IPS-20b (cell line): Measurements from ENCODE around the gene RFC1.
"Not testable (repeated sequence)": the region's sequence is repeated elsewhere in the genome, so short reads cannot be mapped to it uniquely, and the experiment has no call there.

ENCODE experiments used
- H3K27ac ChIP-seq: one replicate; pipeline ENCODE4 v1.5.1; 2013; ENCODE audit warnings: low read length
- H3K27me3 ChIP-seq: 2 replicates; pipeline ENCODE4 v1.6.1; 2013; ENCODE audit warnings: mild to moderate bottlenecking, low read length, inconsistent platforms; ENCODE audit not compliant: insufficient read depth
- H3K36me3 ChIP-seq: 2 replicates; pipeline ENCODE4 v1.6.1; 2013; ENCODE audit warnings: low read depth, mild to moderate bottlenecking, inconsistent platforms, low read length, moderate library complexity; ENCODE audit not compliant: insufficient read depth
- H3K4me1 ChIP-seq: 2 replicates; pipeline ENCODE4 v1.6.1; 2013; ENCODE audit warnings: mild to moderate bottlenecking, control low read depth, inconsistent platforms, low read length, moderate library complexity; ENCODE audit not compliant: insufficient read depth
- H3K4me3 ChIP-seq: 2 replicates; pipeline ENCODE4 v1.5.1; 2013; ENCODE audit warnings: mild to moderate bottlenecking, low read length, inconsistent platforms
- H3K9ac ChIP-seq: 2 replicates; pipeline ENCODE4 v1.6.1; 2013; ENCODE audit warnings: low read depth, mild to moderate bottlenecking, inconsistent platforms, low read length, moderate library complexity
- H3K9me3 ChIP-seq: 2 replicates; pipeline ENCODE4 v1.6.1; 2013; ENCODE audit warnings: mild to moderate bottlenecking, low read depth, low read length, inconsistent platforms; ENCODE audit not compliant: insufficient read depth

Gene RFC1, protein sequence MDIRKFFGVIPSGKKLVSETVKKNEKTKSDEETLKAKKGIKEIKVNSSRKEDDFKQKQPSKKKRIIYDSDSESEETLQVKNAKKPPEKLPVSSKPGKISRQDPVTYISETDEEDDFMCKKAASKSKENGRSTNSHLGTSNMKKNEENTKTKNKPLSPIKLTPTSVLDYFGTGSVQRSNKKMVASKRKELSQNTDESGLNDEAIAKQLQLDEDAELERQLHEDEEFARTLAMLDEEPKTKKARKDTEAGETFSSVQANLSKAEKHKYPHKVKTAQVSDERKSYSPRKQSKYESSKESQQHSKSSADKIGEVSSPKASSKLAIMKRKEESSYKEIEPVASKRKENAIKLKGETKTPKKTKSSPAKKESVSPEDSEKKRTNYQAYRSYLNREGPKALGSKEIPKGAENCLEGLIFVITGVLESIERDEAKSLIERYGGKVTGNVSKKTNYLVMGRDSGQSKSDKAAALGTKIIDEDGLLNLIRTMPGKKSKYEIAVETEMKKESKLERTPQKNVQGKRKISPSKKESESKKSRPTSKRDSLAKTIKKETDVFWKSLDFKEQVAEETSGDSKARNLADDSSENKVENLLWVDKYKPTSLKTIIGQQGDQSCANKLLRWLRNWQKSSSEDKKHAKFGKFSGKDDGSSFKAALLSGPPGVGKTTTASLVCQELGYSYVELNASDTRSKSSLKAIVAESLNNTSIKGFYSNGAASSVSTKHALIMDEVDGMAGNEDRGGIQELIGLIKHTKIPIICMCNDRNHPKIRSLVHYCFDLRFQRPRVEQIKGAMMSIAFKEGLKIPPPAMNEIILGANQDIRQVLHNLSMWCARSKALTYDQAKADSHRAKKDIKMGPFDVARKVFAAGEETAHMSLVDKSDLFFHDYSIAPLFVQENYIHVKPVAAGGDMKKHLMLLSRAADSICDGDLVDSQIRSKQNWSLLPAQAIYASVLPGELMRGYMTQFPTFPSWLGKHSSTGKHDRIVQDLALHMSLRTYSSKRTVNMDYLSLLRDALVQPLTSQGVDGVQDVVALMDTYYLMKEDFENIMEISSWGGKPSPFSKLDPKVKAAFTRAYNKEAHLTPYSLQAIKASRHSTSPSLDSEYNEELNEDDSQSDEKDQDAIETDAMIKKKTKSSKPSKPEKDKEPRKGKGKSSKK

DNA sequence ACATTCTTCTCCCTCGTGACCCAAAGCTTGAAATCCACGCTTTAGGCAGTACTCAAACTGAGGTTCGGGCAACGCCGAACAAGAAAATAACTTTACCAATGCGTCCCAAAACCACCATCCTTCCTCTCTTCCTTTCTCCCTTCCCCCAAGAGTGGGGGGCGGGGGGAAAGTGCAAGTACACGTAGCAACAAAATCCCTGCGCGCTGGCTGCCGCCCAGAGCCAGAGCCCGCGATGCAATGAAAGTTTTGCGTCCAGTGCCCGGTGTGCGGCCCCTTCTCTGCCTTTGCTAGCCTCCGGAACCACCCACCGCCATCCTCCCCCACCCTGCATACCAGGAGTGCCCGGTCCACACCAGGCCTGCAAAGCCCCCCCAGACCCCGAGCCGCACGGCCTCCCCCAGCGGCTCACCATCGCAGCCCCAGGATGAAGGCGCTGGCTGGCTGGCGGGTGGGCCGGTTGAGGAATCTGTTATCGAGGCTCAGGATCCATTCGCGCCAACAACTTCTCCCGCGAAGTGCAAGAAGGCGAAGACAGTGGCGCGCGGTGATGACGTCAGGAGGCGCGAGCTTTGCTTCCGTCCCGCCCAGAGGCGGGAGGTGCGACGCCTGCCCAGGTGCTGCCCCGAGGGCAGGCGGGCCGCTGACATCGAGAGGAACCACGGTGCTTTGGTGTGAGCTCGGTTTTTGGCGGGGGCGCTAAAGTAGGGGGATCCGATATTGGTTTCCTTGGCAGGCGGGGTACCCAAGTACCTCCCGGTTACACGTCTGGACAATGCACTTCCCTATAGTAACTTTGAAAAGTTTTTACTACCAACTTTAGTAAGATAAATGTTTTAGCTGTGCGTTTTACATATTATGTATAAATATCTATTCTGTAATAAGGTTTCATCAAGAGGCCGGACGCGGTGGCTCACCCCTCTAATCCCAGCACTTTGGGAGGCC, at the start of gene RFC1:
TSS of gene RFC1 (minus strand) at position 533 of the 942 bp plus-strand sequence. CDS start at position 412, 121 bp downstream.
- peaks cover 5% of the 10 kb centered on the region; the same call in 1 of the 2 replicates for H3K9me3 ChIP-seq

DNA sequence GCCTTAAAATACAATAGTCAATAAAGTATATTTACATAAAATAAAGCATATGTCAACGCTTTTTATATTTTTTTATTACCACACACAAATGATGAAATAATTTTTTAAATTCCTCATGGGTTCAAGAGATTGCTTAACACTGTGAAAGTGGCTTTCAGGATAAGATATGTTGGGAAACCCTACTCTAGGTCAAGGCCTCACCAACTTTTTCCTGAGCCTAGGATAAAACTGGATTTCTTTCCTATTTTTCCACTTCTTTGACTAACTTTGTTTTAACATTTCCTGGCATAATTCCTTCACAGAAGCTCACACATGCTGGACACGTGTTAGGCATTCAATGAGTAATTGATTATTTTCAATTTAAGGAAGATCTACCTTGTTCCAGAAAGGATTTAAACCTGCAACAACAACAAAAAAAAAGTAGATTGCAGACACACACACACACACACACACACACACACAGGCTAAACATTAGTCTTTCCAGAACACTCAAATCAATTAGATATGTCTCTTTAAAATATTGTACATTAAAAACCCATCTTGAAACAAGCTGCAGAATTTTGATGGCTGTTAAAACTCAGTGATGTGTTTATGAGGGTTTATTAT, 49.6 kb upstream of the RFC1 start:
- Histone ChIP-seq H3K4me1 (no peaks in the 10 kb centered on the region), H3K36me3 (no peaks in the 10 kb centered on the region), H3K9ac (no peak overlapping the region), H3K4me3 (no peak overlapping the region), H3K27ac (no peak overlapping the region), H3K27me3 (no peaks in the 10 kb centered on the region), H3K9me3 (no peaks in the 10 kb centered on the region)

More for the DNA sequence above, at the start of gene RFC1:
- peaks cover 17% of the 10 kb centered on the region for H3K27me3 ChIP-seq
- H3K36me3 ChIP-seq = no peaks in the 10 kb centered on the region
- H3K9ac ChIP-seq = peak within 1 kb of the TSS; percentile 92
- peak within 1 kb of the TSS; percentile 87 for H3K4me3 ChIP-seq
- peaks cover 3% of the 10 kb centered on the region; the same call in 1 of the 2 replicates for H3K4me1 ChIP-seq
- H3K27ac ChIP-seq = peak within 1 kb of the TSS; percentile 89

GRCh38 chr4:39411561-39411960, 45.4 kb upstream of the RFC1 start:
- not testable (repeated sequence) for H3K9ac ChIP-seq, H3K4me3 ChIP-seq, H3K4me1 ChIP-seq, H3K27ac ChIP-seq, H3K27me3 ChIP-seq, H3K9me3 ChIP-seq, H3K36me3 ChIP-seq

GRCh38 chr4:39410415-39410814, 44.3 kb upstream of the RFC1 start:
- Histone ChIP-seq H3K9ac (no peak overlapping the region), H3K9me3 (no peaks in the 10 kb centered on the region), H3K27me3 (no peaks in the 10 kb centered on the region), H3K4me1 (no peaks in the 10 kb centered on the region), H3K4me3 (no peak overlapping the region), H3K36me3 (no peaks in the 10 kb centered on the region), H3K27ac (no peak overlapping the region)

DNA sequence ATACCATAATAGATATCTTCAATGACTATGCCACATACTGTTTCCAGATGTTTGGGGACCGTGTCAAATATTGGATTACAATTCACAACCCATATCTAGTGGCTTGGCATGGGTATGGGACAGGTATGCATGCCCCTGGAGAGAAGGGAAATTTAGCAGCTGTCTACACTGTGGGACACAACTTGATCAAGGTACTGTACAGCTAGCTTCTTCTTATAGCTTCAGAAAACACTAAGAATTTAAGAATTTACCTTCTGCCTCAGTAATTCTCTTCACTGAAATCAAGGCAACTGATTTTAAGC, 41.4 kb upstream of the RFC1 start:
- H3K9me3 ChIP-seq = no peaks in the 10 kb centered on the region
- no peak overlapping the region for H3K27ac ChIP-seq
- no peaks in the 10 kb centered on the region for H3K27me3 ChIP-seq
- no peaks in the 10 kb centered on the region for H3K4me1 ChIP-seq
- H3K4me3 ChIP-seq = no peak overlapping the region
- H3K9ac ChIP-seq = no peak overlapping the region
- no peaks in the 10 kb centered on the region for H3K36me3 ChIP-seq

GRCh38 chr4:39406763-39407583, 40.8 kb upstream of the RFC1 start, which contains the start of gene KLB:
Gene KLB (plus strand): TSS chr4:39406930. CDS start chr4:39406950, 20 bp downstream.
- H3K27ac ChIP-seq = no peak within 1 kb of the TSS
- no peaks in the 10 kb centered on the region for H3K4me1 ChIP-seq
- no peak within 1 kb of the TSS for H3K4me3 ChIP-seq

GRCh38 chr4:39401640-39402039, 35.5 kb upstream of the RFC1 start:
- H3K9ac ChIP-seq, H3K36me3 ChIP-seq, H3K4me1 ChIP-seq, H3K4me3 ChIP-seq, H3K27me3 ChIP-seq, H3K27ac ChIP-seq, H3K9me3 ChIP-seq: not testable (repeated sequence)

More at GRCh38 chr4:39406763-39407583, 40.8 kb upstream of the RFC1 start, which contains the start of gene KLB:
- Histone ChIP-seq H3K9me3 (no peaks in the 10 kb centered on the region), H3K36me3 (no peaks in the 10 kb centered on the region), H3K9ac (no peak within 1 kb of the TSS), H3K27me3 (no peaks in the 10 kb centered on the region)

DNA sequence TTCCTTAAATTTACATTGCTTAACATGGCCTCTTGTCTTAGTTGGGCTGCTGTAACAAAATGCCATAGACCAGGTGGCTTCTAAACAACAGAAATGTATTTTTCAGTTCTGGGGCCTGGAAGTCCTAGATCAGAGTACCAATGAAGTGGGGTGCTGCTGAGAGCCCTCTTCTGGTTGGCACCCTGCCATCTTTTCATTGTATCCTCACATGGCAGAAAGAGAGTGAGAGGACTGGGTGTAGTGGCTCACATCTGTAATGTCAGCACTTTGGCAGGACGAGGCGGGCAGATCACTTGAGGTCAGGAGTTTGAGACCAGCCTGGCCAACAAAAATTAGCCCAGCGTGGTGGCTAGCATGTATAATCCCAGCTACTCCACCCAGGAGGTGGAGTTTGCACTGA, 28.5 kb upstream of the RFC1 start:
- H3K9me3 ChIP-seq = no peaks in the 10 kb centered on the region
- no peak overlapping the region for H3K9ac ChIP-seq
- no peaks in the 10 kb centered on the region for H3K36me3 ChIP-seq
- no peaks in the 10 kb centered on the region for H3K4me1 ChIP-seq
- no peaks in the 10 kb centered on the region for H3K27me3 ChIP-seq
- H3K4me3 ChIP-seq = no peak overlapping the region
- no peak overlapping the region for H3K27ac ChIP-seq

DNA sequence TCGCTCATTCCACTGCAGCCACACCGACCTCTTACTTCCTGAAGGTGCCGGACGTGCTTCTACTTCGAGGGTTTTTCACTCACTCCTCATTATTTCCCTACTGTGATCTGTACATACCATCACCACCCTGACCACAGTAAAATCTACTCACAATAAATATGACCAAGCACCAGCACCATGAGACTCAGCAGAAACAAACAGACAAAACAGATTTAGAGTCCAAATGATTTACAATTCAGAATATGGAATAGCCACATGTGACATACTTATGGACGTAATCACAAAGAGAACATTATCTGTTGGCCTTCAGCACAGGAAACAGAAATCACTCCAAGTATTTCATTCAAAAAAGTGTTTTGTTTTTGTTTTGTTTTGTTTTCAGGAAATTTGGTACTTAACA, 24.4 kb upstream of the RFC1 start:
- Histone ChIP-seq H3K4me3 (no peak overlapping the region), H3K36me3 (no peaks in the 10 kb centered on the region), H3K9ac (no peak overlapping the region), H3K9me3 (no peaks in the 10 kb centered on the region), H3K4me1 (no peaks in the 10 kb centered on the region), H3K27ac (no peak overlapping the region), H3K27me3 (no peaks in the 10 kb centered on the region)

GRCh38 chr4:39384563-39384962, 18.4 kb upstream of the RFC1 start:
- no peaks in the 10 kb centered on the region for H3K36me3 ChIP-seq
- H3K27ac ChIP-seq = no peak overlapping the region
- H3K4me1 ChIP-seq = no peaks in the 10 kb centered on the region
- H3K9me3 ChIP-seq = no peaks in the 10 kb centered on the region
- H3K9ac ChIP-seq = no peak overlapping the region
- H3K27me3 ChIP-seq = no peaks in the 10 kb centered on the region
- no peak overlapping the region for H3K4me3 ChIP-seq
